Islet of Langerhans (tissue), 1 donor: Measurements from ENCODE around the gene DYNLL2.
"Not testable (repeated sequence)": the region's sequence is repeated elsewhere in the genome, so short reads cannot be mapped to it uniquely, and the experiment has no call there.

ENCODE experiments used
- FAIRE-seq: peaks from one replicate; lab custom pipeline; 2011; peaks lifted over from hg19 to GRCh38; lab: Jason Lieb, UNC

The DYNLL2 gene

GRCh38 chr17:58082870-58083490 lies at the start of gene DYNLL2:
Gene DYNLL2 (plus strand): TSS chr17:58083419. CDS start chr17:58087091, 3,672 bp downstream.
- FAIRE-seq = no peak

GRCh38 chr17:58039975-58040374 lies 43.2 kb upstream of the DYNLL2 start:
- no peak for FAIRE-seq

- FAIRE-seq = no peak
Measured at GRCh38 chr17:58040386-58040785, 42.8 kb upstream of the DYNLL2 start.

- FAIRE-seq = no peak
Measured at GRCh38 chr17:58041161-58041560, 42.1 kb upstream of the DYNLL2 start.

- no peak for FAIRE-seq
Measured at GRCh38 chr17:58043221-58044181, 39.7 kb upstream of the DYNLL2 start.

DNA sequence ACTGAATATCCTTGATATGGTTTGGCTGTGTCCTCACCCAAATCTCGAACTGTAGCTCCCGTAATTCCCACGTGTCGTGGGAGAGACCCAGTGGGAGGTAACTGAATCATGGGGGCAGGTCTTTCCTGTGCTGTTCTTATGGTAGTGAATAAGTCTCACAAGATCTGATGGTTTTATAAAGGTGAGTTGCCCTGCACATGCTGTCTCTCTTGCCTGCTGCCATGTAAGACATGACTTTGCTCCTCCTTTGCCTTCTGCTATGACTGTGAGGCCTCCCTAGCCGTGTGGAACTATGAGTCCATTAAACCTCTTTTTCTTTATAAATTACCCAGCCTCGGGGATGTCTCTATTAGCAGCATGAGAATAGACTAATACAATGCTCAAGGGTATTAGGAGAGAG lies 39.0 kb upstream of the DYNLL2 start:
- not testable (repeated sequence) for FAIRE-seq

DNA sequence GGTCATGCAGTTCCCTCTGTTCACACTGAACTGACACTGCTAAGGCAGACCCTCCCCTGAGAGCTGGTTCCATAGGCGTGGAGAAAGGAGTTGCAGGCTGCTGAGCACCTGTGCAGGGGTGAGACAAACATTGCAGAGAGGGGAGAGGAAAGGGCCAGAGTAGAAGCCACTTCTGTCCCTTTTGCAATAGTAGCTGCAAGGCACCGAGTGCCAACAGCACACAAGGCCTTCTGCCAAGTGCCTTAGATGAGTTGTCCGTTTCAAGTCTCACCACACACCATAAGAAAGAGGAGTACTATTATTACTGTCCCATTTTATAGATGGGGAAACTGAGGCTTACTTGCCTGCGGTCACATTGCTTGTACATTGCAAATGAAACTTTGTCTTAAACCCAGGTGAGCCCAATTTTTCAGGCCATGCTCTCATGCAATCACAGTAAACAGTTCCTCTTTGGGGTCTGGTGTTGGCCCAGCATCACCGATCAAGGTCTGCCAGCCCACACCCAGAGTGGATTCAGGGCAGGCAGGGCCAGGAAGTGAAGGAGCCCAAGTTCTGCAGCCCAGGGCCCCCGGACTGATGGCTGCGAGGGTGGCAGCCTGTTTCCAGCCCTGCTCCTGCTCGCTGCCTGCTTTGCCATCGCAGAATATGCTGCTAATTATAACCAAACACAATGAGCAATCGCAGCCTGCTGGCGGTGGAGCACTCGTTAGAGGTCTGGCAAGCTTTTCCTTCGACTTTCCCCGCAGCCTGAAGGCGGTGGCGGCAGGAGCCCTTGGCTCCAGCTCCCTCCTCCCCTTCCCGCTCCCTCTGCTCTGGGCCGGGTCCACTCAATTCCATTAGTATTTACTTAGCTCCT lies 36.8 kb upstream of the DYNLL2 start:
- FAIRE-seq = no peak

DNA sequence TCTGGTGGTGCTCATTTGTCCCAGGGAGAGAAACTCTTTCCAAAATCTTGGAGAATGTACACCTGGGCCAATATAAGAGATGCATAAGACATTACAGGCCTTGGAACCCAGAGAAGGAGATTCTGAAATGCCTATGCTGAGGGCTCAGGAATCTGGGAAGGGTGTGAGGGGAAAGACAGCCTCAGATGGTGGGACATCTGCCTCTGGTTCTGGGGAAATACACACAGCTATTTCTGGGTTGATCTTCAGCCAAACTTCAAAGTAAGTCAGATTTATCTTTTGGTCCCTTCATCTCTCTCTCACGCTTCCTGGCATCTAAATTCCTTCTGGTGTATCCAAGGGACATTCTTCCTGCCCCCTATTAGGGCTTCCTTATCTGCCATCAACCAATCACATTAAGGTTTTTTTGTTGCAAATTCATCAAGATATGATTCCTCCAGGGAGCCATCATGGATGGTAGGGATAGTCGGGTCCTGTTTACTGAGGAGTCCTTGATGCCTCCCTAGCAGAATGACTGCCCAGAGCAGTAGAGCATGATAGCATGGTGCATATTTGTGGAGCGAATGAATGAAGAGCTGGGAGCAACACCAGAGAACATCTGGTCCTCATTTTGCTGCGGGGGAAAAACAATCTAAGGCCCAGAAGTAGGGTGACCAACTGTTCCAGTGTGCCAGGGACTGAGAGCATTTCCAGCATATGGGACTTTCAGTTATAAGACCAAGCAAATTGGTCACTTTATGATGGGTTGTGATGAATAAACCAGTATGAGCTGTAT lies 35.7 kb upstream of the DYNLL2 start:
- no peak for FAIRE-seq

DNA sequence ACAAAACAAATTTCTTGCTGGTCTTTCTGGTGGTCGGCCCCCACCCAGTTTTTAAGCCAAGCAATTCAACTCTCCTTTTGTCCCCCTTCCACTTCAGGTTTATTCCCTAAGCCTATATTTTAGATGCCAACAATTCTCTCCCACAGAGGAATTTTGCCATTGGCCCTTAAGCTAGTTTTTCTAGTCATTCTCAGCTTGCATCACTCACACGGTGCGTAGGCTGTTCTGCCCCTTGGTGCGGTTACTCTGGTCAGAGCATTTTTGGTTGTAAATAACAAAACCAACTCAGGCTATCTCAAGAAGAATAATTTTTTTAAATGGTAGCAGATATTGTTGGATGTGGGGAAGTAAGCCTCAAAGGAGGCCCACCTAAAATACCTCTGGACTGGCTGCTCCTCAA lies 33.7 kb upstream of the DYNLL2 start:
- no peak for FAIRE-seq

- no peak for FAIRE-seq
Measured at GRCh38 chr17:58050966-58051365, 32.3 kb upstream of the DYNLL2 start.

- FAIRE-seq = no peak
Measured at GRCh38 chr17:58051468-58051867, 31.8 kb upstream of the DYNLL2 start.

DNA sequence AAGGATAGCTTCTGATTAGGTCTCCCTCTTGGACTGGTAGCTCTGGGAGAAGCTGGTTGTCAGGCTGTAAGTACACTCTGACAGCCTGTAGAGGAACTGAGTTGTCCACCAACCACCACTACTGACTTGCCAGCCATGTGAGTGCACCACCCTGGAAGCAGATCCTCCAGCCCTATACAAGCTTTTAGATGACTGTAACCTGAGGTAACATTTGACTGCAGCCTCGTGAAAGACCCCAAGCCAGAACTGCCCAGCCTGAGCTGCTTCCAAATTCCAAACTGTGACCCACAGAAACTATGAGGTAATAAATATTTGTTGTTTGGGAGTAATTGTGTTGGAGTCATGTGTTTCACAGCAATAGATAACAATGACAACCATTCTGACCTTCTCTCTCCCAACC lies 30.8 kb upstream of the DYNLL2 start:
- no peak for FAIRE-seq

DNA sequence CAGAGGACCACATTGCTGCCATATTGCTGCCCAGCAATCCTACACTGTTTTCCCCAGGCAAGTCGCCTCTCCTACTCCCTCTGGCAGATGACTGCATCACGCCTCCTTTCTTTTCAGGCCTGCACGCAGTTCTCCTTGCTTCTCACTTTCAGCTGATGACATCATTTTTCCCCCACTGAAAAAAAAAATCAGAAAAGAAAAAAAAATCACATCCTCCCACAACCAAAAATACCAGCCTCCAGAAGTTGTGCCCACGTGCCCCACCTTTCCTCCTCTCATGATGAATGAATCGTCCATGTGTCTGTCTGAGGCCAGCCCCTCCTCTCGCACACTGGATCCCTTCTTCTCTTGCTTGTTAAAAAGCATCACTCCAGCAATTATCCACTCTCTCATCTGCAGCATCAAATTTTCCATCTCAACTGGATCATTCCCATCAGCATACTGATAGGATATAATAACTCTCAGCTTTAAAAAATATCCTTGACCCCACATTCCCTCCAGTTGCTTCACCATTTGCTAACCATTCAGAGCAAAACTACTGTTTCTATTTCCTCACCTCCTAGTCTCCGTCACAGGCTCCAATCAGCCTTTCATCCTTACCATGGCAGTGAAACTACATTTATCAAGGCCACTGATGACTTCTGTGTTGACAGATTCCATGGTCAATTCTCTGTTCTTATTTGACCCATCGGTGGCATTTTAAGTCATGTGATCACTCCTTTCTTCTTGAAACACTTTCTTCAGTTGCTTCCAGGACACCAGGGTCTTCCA lies 30.1 kb upstream of the DYNLL2 start:
- no peak for FAIRE-seq

DNA sequence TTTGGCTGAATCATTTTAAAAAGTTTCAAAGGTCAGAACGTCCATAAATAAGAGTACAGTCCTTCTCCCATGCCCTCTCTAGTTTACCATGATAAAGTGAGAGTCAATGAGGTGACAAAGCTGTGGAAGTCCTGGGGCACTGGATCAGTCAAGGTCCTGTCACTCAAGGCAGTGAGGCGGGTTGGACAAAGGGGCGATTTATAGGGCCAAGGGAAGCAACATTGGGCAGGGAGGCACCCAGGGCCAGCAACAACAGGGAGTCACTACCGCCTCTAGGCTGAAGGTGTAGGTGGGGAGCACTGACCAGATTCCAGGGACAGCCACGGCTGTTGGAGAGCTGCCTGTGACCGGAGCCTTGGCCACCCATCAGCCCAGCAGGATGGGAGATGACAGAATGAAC lies 28.6 kb upstream of the DYNLL2 start:
- no peak for FAIRE-seq

- no peak for FAIRE-seq
Measured at GRCh38 chr17:58056476-58056875, 26.7 kb upstream of the DYNLL2 start.

GRCh38 chr17:58059141-58059540 lies 24.1 kb upstream of the DYNLL2 start:
- FAIRE-seq = no peak

DNA sequence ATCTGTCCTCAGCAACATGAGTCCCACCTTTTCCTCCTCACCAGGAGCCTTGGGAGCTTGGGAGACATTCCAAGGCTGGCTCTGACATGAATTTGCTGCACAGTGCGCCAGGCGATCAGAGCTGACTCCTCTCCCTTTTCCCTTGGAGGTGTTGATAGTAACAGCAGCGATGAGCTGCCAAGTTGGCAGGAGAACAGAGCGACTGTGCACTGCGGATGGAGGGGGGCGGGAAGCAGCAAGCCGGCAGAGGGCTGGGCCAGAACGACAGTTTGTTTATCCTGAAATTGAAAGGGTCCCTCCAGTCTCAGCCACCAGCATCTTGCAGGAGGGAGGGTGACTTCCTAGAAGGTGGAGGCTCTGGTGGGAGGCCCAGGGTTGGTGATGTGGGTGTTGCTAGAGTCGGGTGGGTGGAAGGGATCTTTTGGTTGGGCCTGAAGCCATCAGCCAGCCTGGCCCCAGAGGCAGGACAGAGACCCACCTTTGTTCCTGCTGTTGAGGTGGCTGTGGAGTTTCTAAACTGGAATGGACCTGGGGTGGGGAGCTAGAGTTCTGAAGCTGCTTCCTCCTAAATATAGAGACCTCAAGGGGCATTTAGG lies 22.5 kb upstream of the DYNLL2 start:
- no peak for FAIRE-seq

- no peak for FAIRE-seq
Measured at GRCh38 chr17:58061672-58062071, 21.5 kb upstream of the DYNLL2 start.

- no peak for FAIRE-seq
Measured at GRCh38 chr17:58065238-58065637, 18.0 kb upstream of the DYNLL2 start.

DNA sequence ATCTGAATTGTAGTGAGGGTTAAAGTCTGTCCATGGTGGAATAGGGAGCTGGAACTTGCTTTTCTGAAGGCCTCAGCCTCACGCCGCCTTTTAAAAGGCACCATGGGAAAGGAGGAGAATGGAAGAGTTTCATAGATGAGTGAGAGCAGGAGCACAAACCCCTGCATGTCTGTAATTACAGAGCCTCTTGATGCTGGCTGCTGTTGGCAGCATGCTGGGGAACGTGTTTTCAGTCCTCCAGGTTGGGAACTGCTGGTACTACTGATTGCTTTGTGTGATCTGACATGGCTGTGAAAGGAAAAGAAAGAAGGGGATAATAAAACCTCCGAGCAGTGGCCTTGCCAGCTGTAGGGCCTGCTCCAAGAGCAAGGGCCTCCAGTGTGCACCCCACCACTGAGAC lies 16.8 kb upstream of the DYNLL2 start:
- no peak for FAIRE-seq

DNA sequence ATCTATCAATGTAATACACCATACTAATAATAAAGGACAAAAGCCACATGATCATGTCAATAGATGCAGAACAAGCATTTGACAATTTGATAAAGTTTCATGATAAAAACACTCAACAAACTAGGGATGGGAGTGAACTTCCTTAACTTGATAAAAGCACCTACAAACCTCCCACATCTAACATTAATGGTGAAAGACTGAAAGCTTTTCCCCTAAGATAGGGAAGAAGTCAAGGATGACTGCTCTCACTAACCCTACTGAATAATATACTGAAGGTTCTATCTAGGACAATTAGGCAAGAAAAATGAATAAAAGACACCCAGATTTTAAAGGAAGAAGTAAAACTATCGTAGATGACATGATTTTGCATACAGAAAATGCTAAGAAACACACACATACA lies 10.4 kb upstream of the DYNLL2 start:
- FAIRE-seq = no peak
